ENCODE data around the gene OR8K5.
"Not testable (repeated sequence)": the region's sequence is repeated elsewhere in the genome, so short reads cannot be mapped to it uniquely, and the experiment has no call there.

- TF ChIP-seq CTCF (conservative IDR thresholded peaks at IDR 0.05; ENCODE audit: low read depth, low read length); EZH2phosphoT487 (IDR thresholded peaks at IDR 0.05; ENCODE audit: borderline replicate concordance, low read length); EZH2 (IDR thresholded peaks at IDR 0.05; ENCODE audit: low read length, unreplicated experiment): not testable (repeated sequence)
These were observed 16.4 kb downstream of the OR8K5 start for GRCh38 chr11:56143681-56144080.

All from PC-3 (cell line).